ENCODE measurements around the gene SH3PXD2A.

The SH3PXD2A gene

DNA sequence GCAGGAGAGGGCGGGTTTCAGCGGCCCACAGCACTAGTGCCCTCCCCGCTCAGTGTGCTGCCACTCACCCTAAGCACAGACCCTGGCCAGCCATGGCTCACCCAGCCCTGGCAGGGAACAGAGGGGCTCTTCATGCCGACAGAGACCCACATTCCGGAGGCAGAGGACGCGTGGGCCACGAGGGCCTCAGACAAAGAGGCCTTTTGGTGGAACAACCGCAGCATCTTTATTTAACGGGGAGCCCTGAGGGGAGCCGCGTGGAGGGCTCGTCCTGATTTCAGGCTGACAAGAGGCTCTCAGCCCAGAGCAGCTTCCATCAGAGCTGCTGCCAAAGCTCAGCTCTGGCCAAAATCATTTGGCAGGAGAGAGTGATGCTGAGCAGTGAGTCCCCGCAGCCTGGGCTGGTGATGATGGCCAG lies 127.8 kb downstream of the SH3PXD2A start:
- Histone ChIP-seq H3K4me1 (peaks cover 23% of the 10 kb centered on the region), H3K36me3 (no peaks in the 10 kb centered on the region; the same call in none of the 2 replicates), H3K9me3 (no peaks in the 10 kb centered on the region), H3K27me3 (no peaks in the 10 kb centered on the region), H3K4me3 (ENCODE audit: low read depth, low read length) (no peak overlapping the region)
- DNase-seq = no peak
- no peak for TF ChIP-seq CTCF (IDR thresholded peaks at IDR 0.05; ENCODE audit: low read depth, low read length)

- Histone ChIP-seq H3K9me3 (no peaks in the 10 kb centered on the region), H3K4me1 (peaks cover 16% of the 10 kb centered on the region), H3K27me3 (no peaks in the 10 kb centered on the region), H3K4me3 (ENCODE audit: low read depth, low read length) (no peak overlapping the region), H3K36me3 (no peaks in the 10 kb centered on the region; the same call in none of the 2 replicates)
- TF ChIP-seq CTCF (IDR thresholded peaks at IDR 0.05; ENCODE audit: low read depth, low read length) = no peak
- no peak for DNase-seq
Observed at GRCh38 chr10:103726637-103727036, 128.7 kb downstream of the SH3PXD2A start.

GRCh38 chr10:103725242-103725641 lies 130.1 kb downstream of the SH3PXD2A start:
- Histone ChIP-seq H3K4me3 (ENCODE audit: low read depth, low read length) (no peak overlapping the region), H3K27me3 (no peaks in the 10 kb centered on the region), H3K9me3 (no peaks in the 10 kb centered on the region), H3K36me3 (no peaks in the 10 kb centered on the region; the same call in none of the 2 replicates), H3K4me1 (peaks cover 27% of the 10 kb centered on the region)
- DNase-seq = no peak
- no peak for TF ChIP-seq CTCF (IDR thresholded peaks at IDR 0.05; ENCODE audit: low read depth, low read length)

GRCh38 chr10:103724771-103725170 lies 130.6 kb downstream of the SH3PXD2A start:
- Histone ChIP-seq H3K4me3 (ENCODE audit: low read depth, low read length) (no peak overlapping the region), H3K36me3 (no peaks in the 10 kb centered on the region; the same call in none of the 2 replicates), H3K9me3 (no peaks in the 10 kb centered on the region), H3K27me3 (no peaks in the 10 kb centered on the region), H3K4me1 (peaks cover 31% of the 10 kb centered on the region)
- no peak for TF ChIP-seq CTCF (IDR thresholded peaks at IDR 0.05; ENCODE audit: low read depth, low read length)
- DNase-seq = no peak

DNA sequence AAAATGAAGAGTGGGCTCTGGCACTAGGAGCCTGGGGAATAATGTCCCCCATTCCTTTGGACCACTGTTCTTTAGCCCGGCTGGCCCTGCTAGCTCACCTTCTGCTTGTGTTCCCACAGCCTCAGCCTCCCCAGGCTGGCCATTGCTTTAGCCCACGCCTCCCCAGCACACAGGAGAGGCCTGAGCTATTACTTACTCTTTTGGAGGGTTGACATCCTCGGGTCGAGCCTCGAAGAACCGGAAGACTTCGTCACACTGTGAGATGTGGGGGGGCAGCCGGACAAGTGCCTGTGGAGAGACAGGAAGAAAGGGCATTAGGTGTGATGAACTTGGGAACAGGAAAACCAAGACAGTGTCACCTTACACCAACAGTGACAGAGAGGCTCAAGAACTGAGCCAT lies 131.3 kb downstream of the SH3PXD2A start:
- Histone ChIP-seq H3K4me1 (peaks cover 25% of the 10 kb centered on the region), H3K9me3 (no peaks in the 10 kb centered on the region), H3K36me3 (no peaks in the 10 kb centered on the region; the same call in none of the 2 replicates), H3K27me3 (no peaks in the 10 kb centered on the region), H3K4me3 (ENCODE audit: low read depth, low read length) (no peak overlapping the region)
- no peak for DNase-seq
- no peak for TF ChIP-seq CTCF (IDR thresholded peaks at IDR 0.05; ENCODE audit: low read depth, low read length)

DNA sequence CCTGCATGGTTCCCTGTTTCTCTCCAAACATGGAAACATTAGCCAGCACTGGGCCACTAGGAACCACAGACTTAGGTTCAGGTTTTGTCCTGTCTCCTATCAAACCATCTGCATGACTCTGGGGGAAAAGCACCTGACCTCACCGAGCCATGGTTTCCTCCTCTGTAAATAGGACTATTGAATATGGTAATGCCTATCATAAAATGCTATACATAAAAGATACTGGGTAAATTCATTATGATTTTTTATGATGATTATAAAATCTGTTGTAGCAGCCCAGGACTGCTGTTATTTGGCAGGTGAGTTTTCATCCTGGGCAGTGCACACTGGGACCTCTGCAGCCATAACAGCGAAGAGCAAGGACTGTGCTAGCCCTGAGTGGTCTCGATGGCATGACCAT lies 131.8 kb downstream of the SH3PXD2A start:
- TF ChIP-seq CTCF (IDR thresholded peaks at IDR 0.05; ENCODE audit: low read depth, low read length) = no peak
- DNase-seq = no peak
- peaks cover 25% of the 10 kb centered on the region for H3K4me1 ChIP-seq
- no peaks in the 10 kb centered on the region for H3K9me3 ChIP-seq
- H3K4me3 ChIP-seq (ENCODE audit: low read depth, low read length) = no peak overlapping the region
- no peaks in the 10 kb centered on the region; the same call in none of the 2 replicates for H3K36me3 ChIP-seq
- H3K27me3 ChIP-seq = no peaks in the 10 kb centered on the region
